Prostate gland (tissue), 2 donors: ENCODE results near the gene ZNF700.

Source experiments
- POLR2A ChIP-seq: fragments of 450-650 bp; IDR thresholded peaks from one replicate; pipeline ENCODE4 v1.6.1; 2016; ENCODE audit warnings: antibody characterized with exemption, mild to moderate bottlenecking
- POLR2AphosphoS5 ChIP-seq: sonication (generic); formaldehyde crosslinking; IDR thresholded peaks from one replicate; pipeline ENCODE4 v1.6.1; 2017; ENCODE audit warnings: antibody characterized with exemption
- TF ChIP-seq, protein P1 (sequence below), 4 experiments: fragments of 200-600 bp in 2 of 4; fragments of 450-650 bp in 2 of 4; sonication (generic) in 2 of 4; IDR thresholded peaks; 1 replicate in 3 of 4; 2 replicates in 1 of 4; pipeline ENCODE4 v1.5.1; 2016 to 2019; ENCODE audit warnings: antibody characterized with exemption in 4 of 4, mild to moderate bottlenecking in 2 of 4, moderate library complexity in 2 of 4

- TF ChIP-seq, protein P1, sequence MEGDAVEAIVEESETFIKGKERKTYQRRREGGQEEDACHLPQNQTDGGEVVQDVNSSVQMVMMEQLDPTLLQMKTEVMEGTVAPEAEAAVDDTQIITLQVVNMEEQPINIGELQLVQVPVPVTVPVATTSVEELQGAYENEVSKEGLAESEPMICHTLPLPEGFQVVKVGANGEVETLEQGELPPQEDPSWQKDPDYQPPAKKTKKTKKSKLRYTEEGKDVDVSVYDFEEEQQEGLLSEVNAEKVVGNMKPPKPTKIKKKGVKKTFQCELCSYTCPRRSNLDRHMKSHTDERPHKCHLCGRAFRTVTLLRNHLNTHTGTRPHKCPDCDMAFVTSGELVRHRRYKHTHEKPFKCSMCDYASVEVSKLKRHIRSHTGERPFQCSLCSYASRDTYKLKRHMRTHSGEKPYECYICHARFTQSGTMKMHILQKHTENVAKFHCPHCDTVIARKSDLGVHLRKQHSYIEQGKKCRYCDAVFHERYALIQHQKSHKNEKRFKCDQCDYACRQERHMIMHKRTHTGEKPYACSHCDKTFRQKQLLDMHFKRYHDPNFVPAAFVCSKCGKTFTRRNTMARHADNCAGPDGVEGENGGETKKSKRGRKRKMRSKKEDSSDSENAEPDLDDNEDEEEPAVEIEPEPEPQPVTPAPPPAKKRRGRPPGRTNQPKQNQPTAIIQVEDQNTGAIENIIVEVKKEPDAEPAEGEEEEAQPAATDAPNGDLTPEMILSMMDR (IDR thresholded peaks at IDR 0.05) = no peak
- TF ChIP-seq POLR2A = no peak
- TF ChIP-seq POLR2AphosphoS5 = no peak
Measured at GRCh38 chr19:11931051-11931450, 6.1 kb downstream of the ZNF700 start.
